Keratinocyte (primary cell): ENCODE results near the gene PKP4. TPM values are rescaled to one million over a fixed set of nuclear protein-coding genes. Genes with fewer than 3 reads are reported as not detected.

ENCODE experiments used
- DNase-seq: peaks from one replicate; pipeline ENCODE4 v3.0.0-alpha.2; 2011; ENCODE audit warnings: low read depth, missing footprints, low spot score
- FAIRE-seq: peaks from 2 replicates; lab custom pipeline; 2011; peaks lifted over from hg19 to GRCh38; lab: Jason Lieb, UNC
- H2AFZ ChIP-seq: 2 replicates; pipeline ENCODE4 v1.6.0; 2012; ENCODE audit warnings: low read length, control low read depth, inconsistent platforms; ENCODE audit not compliant: control insufficient read depth
- H3K27ac ChIP-seq: 2 replicates; pipeline ENCODE4 v1.5.1; 2011; ENCODE audit warnings: low read length; ENCODE audit not compliant: control insufficient read depth, insufficient read depth
- H3K27me3 ChIP-seq: 3 replicates; pipeline ENCODE4 v1.6.0; 2011; ENCODE audit warnings: low read length; ENCODE audit not compliant: control insufficient read depth, insufficient read depth; ENCODE audit errors: extremely low read depth
- H3K36me3 ChIP-seq, 2 experiments: 2 replicates in 1 of 2; 3 replicates in 1 of 2; pipeline ENCODE4 v1.5.1; 2011; ENCODE audit warnings: low read length in 2 of 2, mild to moderate bottlenecking in 1 of 2; ENCODE audit not compliant: control insufficient read depth in 2 of 2, insufficient read depth in 2 of 2; ENCODE audit errors: extremely low read depth in 1 of 2
- H3K4me1 ChIP-seq: 3 replicates; pipeline ENCODE4 v1.5.1; 2011; ENCODE audit warnings: low read length; ENCODE audit not compliant: control insufficient read depth, insufficient read depth; ENCODE audit errors: extremely low read depth
- H3K4me2 ChIP-seq: 3 replicates; pipeline ENCODE4 v1.6.0; 2011; ENCODE audit warnings: low read depth, low read length; ENCODE audit not compliant: control insufficient read depth, insufficient read depth; ENCODE audit errors: extremely low read depth
- H3K4me3 ChIP-seq, 3 experiments: fragments of 200-600 bp in 1 of 3; sonication (generic) in 1 of 3; 2 replicates in 2 of 3; 3 replicates in 1 of 3; pipeline ENCODE4 v1.5.1; 2011 to 2016; ENCODE audit warnings: low read length in 3 of 3, mild to moderate bottlenecking in 3 of 3, control low read depth in 2 of 3, inconsistent platforms in 1 of 3, low read depth in 1 of 3, mixed read lengths in 1 of 3, mixed run types in 1 of 3, moderate library complexity in 1 of 3; ENCODE audit not compliant: control insufficient read depth in 2 of 3, insufficient read depth in 2 of 3; ENCODE audit errors: extremely low read depth in 1 of 3
- H3K79me2 ChIP-seq: 2 replicates; pipeline ENCODE4 v1.6.0; 2012; ENCODE audit warnings: low read length; ENCODE audit not compliant: control insufficient read depth, insufficient read depth
- H3K9ac ChIP-seq: 3 replicates; pipeline ENCODE4 v1.6.0; 2011; ENCODE audit warnings: low read length; ENCODE audit not compliant: control insufficient read depth, insufficient read depth; ENCODE audit errors: extremely low read depth
- H3K9me1 ChIP-seq: 3 replicates; pipeline ENCODE4 v1.6.0; 2011; ENCODE audit warnings: low read length; ENCODE audit not compliant: control insufficient read depth, insufficient read depth; ENCODE audit errors: extremely low read depth
- H3K9me3 ChIP-seq: 2 replicates; pipeline ENCODE4 v1.5.1; 2012; ENCODE audit warnings: low read depth, low read length; ENCODE audit not compliant: control insufficient read depth
- H4K20me1 ChIP-seq: 3 replicates; pipeline ENCODE4 v1.6.0; 2011; ENCODE audit warnings: low read length; ENCODE audit not compliant: control insufficient read depth, insufficient read depth; ENCODE audit errors: extremely low read depth
- CTCF ChIP-seq, 3 experiments: IDR thresholded peaks in 1 of 3; conservative IDR thresholded peaks in 1 of 3; optimal IDR thresholded peaks in 1 of 3; 2 replicates in 2 of 3; 3 replicates in 1 of 3; pipeline versions ENCODE3 to v1.5.1; 2011; ENCODE audit warnings: low read length in 3 of 3, mild to moderate bottlenecking in 3 of 3, moderate library complexity in 2 of 3, control low read depth in 1 of 3, inconsistent platforms in 1 of 3; ENCODE audit not compliant: insufficient read depth in 2 of 3; ENCODE audit errors: extremely low read depth in 1 of 3
- EZH2 ChIP-seq: IDR thresholded peaks from one replicate; pipeline ENCODE4 v1.6.1; 2012; ENCODE audit warnings: inconsistent platforms, mild to moderate bottlenecking, low read length, moderate library complexity
- dilution Hi-C: fragments of 300-500 bp; cut with MboI; formaldehyde crosslinking; loops from one replicate; pipeline ENCODE4 v1.7.0; 2020; ENCODE audit warnings: low sequenced_read_pairs; ENCODE audit not compliant: extremely low pct_ligation_motif_present
- polyA plus RNA-seq, 5 experiments: library from polyadenylated mRNA; depleted of rRNA in 3 of 5; stranded (reverse) in 3 of 5; stranded (forward) in 1 of 5; unstranded in 1 of 5; fragments of >200 nt; gene quantifications; 1 replicate in 1 of 5; 2 replicates in 3 of 5; 3 replicates in 1 of 5; pipeline versions ENCODE4 v1.2.1 to v1.2.3, GENCODE V29; 2011 to 2012; ENCODE audit warnings: missing spikeins in 2 of 5, low read depth in 1 of 5, low replicate concordance in 1 of 5

Gene PKP4
- polyA plus RNA-seq, 1 donor (not counting 4 experiments of a cell fraction or from before 2014, with no cell fraction given) = 43.8 TPM

- H3K9me1 ChIP-seq = no peaks in the 10 kb centered on the region
- H3K4me3 ChIP-seq = no peak overlapping the region
- no peak overlapping the region for H3K4me2 ChIP-seq
- peaks cover 7 to 9% of the 10 kb centered on the region in 2 experiments for H3K36me3 ChIP-seq
- no peak overlapping the region for H3K27ac ChIP-seq
- no peaks in the 10 kb centered on the region for H3K4me1 ChIP-seq
- no peak overlapping the region for H3K9ac ChIP-seq
- no peaks in the 10 kb centered on the region for H3K27me3 ChIP-seq
- TF ChIP-seq EZH2 (no peak), CTCF (optimal IDR thresholded peaks at IDR 0.05 in 1 of 3, IDR thresholded peaks at IDR 0.05 in 1 of 3, conservative IDR thresholded peaks at IDR 0.05 in 1 of 3; ENCODE audit: extremely low read depth in 1 of 3, insufficient read depth in 2 of 3, low read length in 3 of 3) (no peak)
- no peak for DNase-seq
- no peak for FAIRE-seq
- H3K79me2 ChIP-seq = no peaks in the 10 kb centered on the region
- no peaks in the 10 kb centered on the region for H4K20me1 ChIP-seq
- dilution Hi-C loops = no loop called here
- no peak overlapping the region for H2AFZ ChIP-seq
- H3K9me3 ChIP-seq = no peaks in the 10 kb centered on the region
These were observed 180.6 kb downstream of the PKP4 start for GRCh38 chr2:158637357-158637756.

- no peak for TF ChIP-seq CTCF (optimal IDR thresholded peaks at IDR 0.05 in 1 of 3, IDR thresholded peaks at IDR 0.05 in 1 of 3, conservative IDR thresholded peaks at IDR 0.05 in 1 of 3; ENCODE audit: extremely low read depth in 1 of 3, insufficient read depth in 2 of 3, low read length in 3 of 3)
- TF ChIP-seq EZH2 = no peak
- H3K4me2 ChIP-seq = no peak overlapping the region
- no peaks in the 10 kb centered on the region for H4K20me1 ChIP-seq
- no peaks in the 10 kb centered on the region for H3K4me1 ChIP-seq
- H3K36me3 ChIP-seq = peaks cover 8 to 9% of the 10 kb centered on the region in 2 experiments
- H3K9me1 ChIP-seq = no peaks in the 10 kb centered on the region
- no peaks in the 10 kb centered on the region for H3K9me3 ChIP-seq
- no peak overlapping the region for H3K27ac ChIP-seq
- H3K9ac ChIP-seq = no peak overlapping the region
- no peak overlapping the region for H3K4me3 ChIP-seq
- no peak for DNase-seq
- H3K27me3 ChIP-seq = no peaks in the 10 kb centered on the region
- no peak for FAIRE-seq
- H2AFZ ChIP-seq = no peak overlapping the region
- dilution Hi-C loops = no loop called here
- no peaks in the 10 kb centered on the region for H3K79me2 ChIP-seq
These were observed 187.4 kb downstream of the PKP4 start for GRCh38 chr2:158644139-158644538.
